Subcutaneous abdominal adipose tissue (tissue), 5 donors: ENCODE results near the gene PTDSS2.

ENCODE experiments used
- H3K27ac ChIP-seq: one replicate; pipeline ENCODE4 v1.7.0; 2013; ENCODE audit warnings: low read depth, mild to moderate bottlenecking, inconsistent platforms, low read length, moderate library complexity
- H3K27me3 ChIP-seq, 5 donors: one replicate each; pipeline ENCODE4 v1.7.0; 2013; ENCODE audit warnings: low read length in 5 of 5, inconsistent platforms in 1 of 5; ENCODE audit not compliant: control insufficient read depth in 5 of 5, insufficient read depth in 4 of 5
- H3K36me3 ChIP-seq, 5 donors: one replicate each; pipeline ENCODE4 v1.7.0; 2013; ENCODE audit warnings: low read length in 5 of 5; ENCODE audit not compliant: control insufficient read depth in 5 of 5, insufficient read depth in 5 of 5
- H3K4me1 ChIP-seq, 5 donors: one replicate each; pipeline ENCODE4 v1.7.0; 2013; ENCODE audit warnings: low read length in 5 of 5, mild to moderate bottlenecking in 3 of 5, moderate library complexity in 1 of 5; ENCODE audit not compliant: control insufficient read depth in 5 of 5, insufficient read depth in 5 of 5
- H3K4me3 ChIP-seq, 5 donors: one replicate each; pipeline ENCODE4 v1.7.0; 2013; ENCODE audit warnings: low read length in 5 of 5, low read depth in 1 of 5
- H3K9ac ChIP-seq, 5 donors: one replicate each; pipeline ENCODE4 v1.7.0; 2013; ENCODE audit warnings: low read length in 5 of 5, mild to moderate bottlenecking in 4 of 5, moderate library complexity in 3 of 5
- H3K9me3 ChIP-seq, 5 donors: one replicate each; pipeline ENCODE4 v1.7.0; 2013; ENCODE audit warnings: low read length in 5 of 5; ENCODE audit not compliant: control insufficient read depth in 5 of 5
- donor health status: healthy.
- donor health status: healthy.
- donor health status: healthy.
- donor health status: healthy.
- donor health status: healthy.

Gene PTDSS2

GRCh38 chr11:440065-441042 is 9.7 kb upstream of the PTDSS2 start:
- Histone ChIP-seq H3K36me3 (no peaks in the 10 kb centered on the region), H3K9me3 (no peaks in the 10 kb centered on the region), H3K4me3 (no peak overlapping the region), H3K27me3 (peaks cover 19 to 47% (median 28%) of the 10 kb centered on the region in 5 donors), H3K27ac (no peak overlapping the region), H3K4me1 (peaks cover 4 to 20% (median 10%) of the 10 kb centered on the region in 5 donors), H3K9ac (no peak overlapping the region)

- no peaks in the 10 kb centered on the region for H3K36me3 ChIP-seq
- H3K27ac ChIP-seq, result no peak overlapping the region
- H3K27me3 ChIP-seq, result peaks cover 19 to 47% (median 28%) of the 10 kb centered on the region in 5 donors
- H3K4me1 ChIP-seq, result peaks cover 4 to 20% (median 10%) of the 10 kb centered on the region in 5 donors
- H3K9ac ChIP-seq, result no peak overlapping the region
- no peaks in the 10 kb centered on the region for H3K9me3 ChIP-seq
- H3K4me3 ChIP-seq, result no peak overlapping the region
Measured at GRCh38 chr11:441043-441417, 9.0 kb upstream of the PTDSS2 start.

GRCh38 chr11:441418-442274 is 8.4 kb upstream of the PTDSS2 start, which contains the start of gene ANO9:
ANO9 (minus strand) TSS chr11:442011; CDS start chr11:441926, 85 bp downstream.
- H3K27me3 ChIP-seq, result peaks cover 19 to 47% (median 28%) of the 10 kb centered on the region in 5 donors
- no peaks in the 10 kb centered on the region for H3K9me3 ChIP-seq
- H3K27ac ChIP-seq, result no peak within 1 kb of the TSS
- no peaks in the 10 kb centered on the region for H3K36me3 ChIP-seq
- peaks cover 4 to 20% (median 10%) of the 10 kb centered on the region in 5 donors for H3K4me1 ChIP-seq
- no peak within 1 kb of the TSS for H3K4me3 ChIP-seq
- H3K9ac ChIP-seq, result peak within 1 kb of the TSS in 1 of 5 donors; percentile 13

- peaks cover 19 to 41% (median 28%) of the 10 kb centered on the region in 5 donors for H3K27me3 ChIP-seq
- peaks cover 4 to 20% (median 10%) of the 10 kb centered on the region in 5 donors for H3K4me1 ChIP-seq
Measured at GRCh38 chr11:442611-443081, 7.4 kb upstream of the PTDSS2 start.

GRCh38 chr11:443542-444199 is 6.4 kb upstream of the PTDSS2 start:
- Histone ChIP-seq H3K4me3 (peak overlapping the region in 1 of 5 donors; percentile 33), H3K9ac (peak overlapping the region in 1 of 5 donors; percentile 39), H3K4me1 (peaks cover 5 to 29% (median 16%) of the 10 kb centered on the region in 5 donors), H3K27me3 (peaks cover 15 to 33% (median 24%) of the 10 kb centered on the region in 5 donors), H3K9me3 (no peaks in the 10 kb centered on the region), H3K36me3 (no peaks in the 10 kb centered on the region), H3K27ac (no peak overlapping the region)

More at GRCh38 chr11:442611-443081, 7.4 kb upstream of the PTDSS2 start:
- no peak overlapping the region for H3K27ac ChIP-seq
- H3K36me3 ChIP-seq, result no peaks in the 10 kb centered on the region
- no peaks in the 10 kb centered on the region for H3K9me3 ChIP-seq
- H3K9ac ChIP-seq, result peak overlapping the region in 1 of 5 donors; percentile 13
- no peak overlapping the region for H3K4me3 ChIP-seq

- Histone ChIP-seq H3K27me3 (peaks cover 12 to 26% (median 21%) of the 10 kb centered on the region in 5 donors), H3K9me3 (no peaks in the 10 kb centered on the region), H3K9ac (no peak overlapping the region), H3K27ac (no peak overlapping the region), H3K36me3 (no peaks in the 10 kb centered on the region), H3K4me3 (no peak overlapping the region), H3K4me1 (peaks cover 5 to 37% (median 25%) of the 10 kb centered on the region in 5 donors)
Measured at GRCh38 chr11:444396-445144, 5.5 kb upstream of the PTDSS2 start.

- H3K4me3 ChIP-seq, result no peak overlapping the region
- H3K9ac ChIP-seq, result no peak overlapping the region
- no peaks in the 10 kb centered on the region for H3K9me3 ChIP-seq
- H3K27ac ChIP-seq, result no peak overlapping the region
- H3K27me3 ChIP-seq, result peaks cover 9 to 13% (median 9%) of the 10 kb centered on the region in 5 donors
- no peaks in the 10 kb centered on the region for H3K36me3 ChIP-seq
- H3K4me1 ChIP-seq, result peaks cover 4 to 47% (median 34%) of the 10 kb centered on the region in 5 donors
Measured at GRCh38 chr11:445765-446588, 4.1 kb upstream of the PTDSS2 start.

GRCh38 chr11:446891-447290 is 3.2 kb upstream of the PTDSS2 start:
- H3K4me3 ChIP-seq, result no peak overlapping the region
- H3K4me1 ChIP-seq, result peaks cover 5 to 56% (median 44%) of the 10 kb centered on the region in 5 donors
- peaks cover 2 to 7% (median 2%) of the 10 kb centered on the region in 5 donors for H3K27me3 ChIP-seq
- H3K9ac ChIP-seq, result no peak overlapping the region
- H3K27ac ChIP-seq, result no peak overlapping the region
- peaks cover 0 to under 1% (median 0%) of the 10 kb centered on the region in 5 donors for H3K36me3 ChIP-seq
- no peaks in the 10 kb centered on the region for H3K9me3 ChIP-seq
